Ishikawa (cell line): ENCODE data around the gene RAET1L.

Experiments
- EGR1 ChIP-seq: IDR thresholded peaks from 2 replicates; pipeline ENCODE4 v1.6.1; 2012
- EP300 ChIP-seq: IDR thresholded peaks from 2 replicates; pipeline ENCODE4 v1.6.1; 2012; ENCODE audit warnings: borderline replicate concordance
- RAD21 ChIP-seq: IDR thresholded peaks from 2 replicates; pipeline ENCODE4 v1.6.1; 2012; ENCODE audit warnings: low read depth
- TAF1 ChIP-seq: IDR thresholded peaks from 2 replicates; pipeline ENCODE4 v1.6.1; 2012; ENCODE audit warnings: low read depth, mild to moderate bottlenecking
- YY1 ChIP-seq: IDR thresholded peaks from 2 replicates; pipeline ENCODE4 v1.6.1; 2012; ENCODE audit warnings: low read depth

GRCh38 chr6:150044621-150045145 lies 19.4 kb upstream of the RAET1L start:
- TF ChIP-seq TAF1: no peak
- TF ChIP-seq YY1: no peak
- TF ChIP-seq EP300: no peak
- TF ChIP-seq EGR1: no peak
- no peak for TF ChIP-seq RAD21
